GM21737 (cell line): Measurements from ENCODE around the gene MC5R.

Experiments
- ATAC-seq: cut with Tn5 transposase; IDR thresholded peaks from one replicate; pipeline ENCODE4 v1.9.1; 2021; ENCODE audit warnings: mild to moderate bottlenecking, moderate library complexity; ENCODE audit not compliant: unreplicated experiment

MC5R gene

DNA sequence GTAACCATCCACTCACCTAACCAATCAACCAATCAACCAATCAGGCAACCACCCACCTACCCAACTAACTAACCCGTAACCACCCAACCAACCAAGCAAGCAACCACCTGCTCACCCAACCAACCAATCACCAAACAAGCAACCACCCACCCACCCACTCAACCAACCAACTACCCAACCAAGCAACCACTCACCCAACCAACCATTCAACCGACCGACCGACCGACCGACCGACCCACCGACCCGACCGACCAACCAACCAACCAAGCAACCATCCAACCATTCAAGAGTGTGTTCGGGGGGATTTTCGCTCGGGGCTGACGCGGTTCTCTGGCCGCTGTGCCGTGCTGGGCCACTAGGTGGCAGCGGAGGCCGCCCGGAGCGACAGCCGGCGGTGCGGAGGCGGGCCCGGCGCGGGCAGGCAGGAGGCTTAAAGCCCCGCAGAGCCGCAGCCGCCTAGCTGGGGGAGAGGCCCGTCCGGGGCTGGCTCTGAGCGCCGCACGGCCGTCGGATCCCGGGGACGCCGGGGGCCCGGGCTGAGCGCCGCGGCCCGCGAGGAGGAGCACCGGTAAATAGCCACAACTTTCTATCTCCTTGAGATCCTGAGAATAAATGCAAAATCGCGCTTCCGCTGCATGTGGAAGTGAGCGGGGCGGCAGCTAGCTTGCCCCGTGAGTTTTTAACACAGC is at the start of gene MC5R:
Gene MC5R, plus strand, starts transcription at position 443 of the 689 bp plus-strand sequence. CDS start 1,617 bp downstream, outside the sequence.
- ATAC-seq = peak; percentile 78

DNA sequence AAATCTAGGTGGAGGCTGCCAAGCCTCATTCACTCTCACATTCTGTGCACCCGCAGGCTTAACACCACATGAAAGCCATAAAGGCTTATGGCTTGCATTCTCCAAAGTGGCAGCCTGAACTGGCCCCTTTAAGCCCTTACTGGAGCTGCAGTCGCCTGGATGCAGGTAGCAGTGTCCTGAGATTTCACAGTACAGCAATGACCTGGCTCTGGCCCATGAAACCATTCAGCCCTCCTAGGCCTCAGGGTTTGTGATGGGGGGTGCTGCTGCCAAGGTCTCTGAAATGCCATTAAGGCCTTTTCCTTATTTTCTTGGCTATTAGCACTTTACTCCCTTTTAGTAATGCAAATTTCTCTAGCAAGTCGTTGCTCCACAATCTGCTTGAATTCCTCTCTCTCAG is 48.9 kb upstream of the MC5R start:
- no peak for ATAC-seq

DNA sequence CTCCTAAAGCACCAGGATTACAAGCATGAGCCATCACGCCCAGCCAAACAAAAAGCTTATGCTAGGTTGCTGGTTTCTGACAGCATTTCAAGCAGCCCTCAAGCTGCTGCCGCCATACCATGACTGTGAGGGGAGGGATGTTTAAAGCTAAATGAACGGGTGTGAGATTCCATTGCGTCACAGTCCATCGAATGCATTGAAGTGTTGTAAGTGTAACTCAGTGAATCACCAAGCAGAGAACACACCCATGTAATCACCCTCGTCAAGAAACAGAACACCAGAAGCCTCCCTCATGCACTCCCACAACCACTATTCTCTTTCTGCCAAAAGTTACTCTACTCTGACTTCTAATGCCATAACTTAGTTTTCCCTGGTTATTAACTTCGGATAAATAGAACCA is 32.8 kb upstream of the MC5R start:
- no peak for ATAC-seq

DNA sequence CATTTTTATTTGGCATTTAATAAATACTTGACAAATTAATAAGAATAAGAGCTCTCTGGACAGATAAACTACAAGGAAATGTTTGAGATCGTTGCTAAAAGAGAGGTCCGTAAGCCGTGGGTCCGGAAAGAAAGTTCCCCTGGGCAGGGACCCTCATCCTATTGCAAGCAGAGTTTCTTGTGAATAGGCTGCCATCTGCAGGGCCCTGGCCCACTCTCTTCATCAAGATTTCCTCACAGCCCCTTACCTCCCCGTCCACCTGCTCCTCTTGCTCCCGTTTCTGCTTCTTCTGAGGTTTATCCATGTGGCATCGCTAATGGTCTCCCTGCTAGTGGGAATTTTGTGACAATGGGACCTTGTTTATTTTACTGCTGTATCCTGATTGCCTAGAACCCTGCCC is 30.1 kb upstream of the MC5R start:
- no peak for ATAC-seq

DNA sequence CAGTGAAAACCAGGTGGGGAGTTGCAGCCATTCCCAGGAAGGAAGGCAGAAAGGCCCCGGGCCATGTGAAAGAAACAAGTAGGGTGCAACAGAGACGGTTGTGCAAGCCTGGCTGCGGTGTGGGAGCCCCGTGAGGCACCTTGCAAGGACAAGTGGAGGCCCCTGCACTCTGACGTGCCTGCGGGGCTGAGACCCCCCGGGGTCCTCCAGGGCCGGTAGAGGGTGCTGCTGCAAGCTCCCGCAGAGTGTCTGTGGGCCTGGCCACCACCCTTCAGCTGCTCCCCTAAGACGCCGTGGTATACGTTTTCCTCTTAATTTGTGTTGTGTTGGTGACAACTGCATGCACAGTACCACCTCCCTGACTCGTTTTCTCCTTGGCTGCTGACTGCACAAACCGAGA is 27.4 kb upstream of the MC5R start:
- no peak for ATAC-seq

DNA sequence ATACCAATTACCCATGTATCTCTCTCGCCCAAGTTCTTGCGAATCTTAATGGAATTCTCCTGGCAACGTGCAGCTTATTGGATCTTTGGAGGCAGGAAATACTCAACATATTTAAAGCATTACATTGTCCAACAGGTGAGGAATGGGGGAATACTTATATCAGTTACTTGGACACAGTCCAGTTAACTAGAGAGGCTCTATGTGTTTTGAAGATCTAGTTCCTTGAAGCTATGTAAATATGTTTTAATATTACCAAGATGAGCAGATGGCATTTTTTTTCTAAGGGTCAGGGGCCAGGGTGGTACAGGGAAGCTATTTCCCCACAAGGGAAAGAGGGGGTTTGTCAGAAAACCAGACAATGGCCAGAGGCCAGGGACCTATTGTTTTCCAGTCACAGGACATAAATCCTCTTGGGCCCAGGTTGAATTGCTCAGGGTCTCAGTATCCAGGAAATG is 26.8 kb upstream of the MC5R start:
- ATAC-seq = no peak

DNA sequence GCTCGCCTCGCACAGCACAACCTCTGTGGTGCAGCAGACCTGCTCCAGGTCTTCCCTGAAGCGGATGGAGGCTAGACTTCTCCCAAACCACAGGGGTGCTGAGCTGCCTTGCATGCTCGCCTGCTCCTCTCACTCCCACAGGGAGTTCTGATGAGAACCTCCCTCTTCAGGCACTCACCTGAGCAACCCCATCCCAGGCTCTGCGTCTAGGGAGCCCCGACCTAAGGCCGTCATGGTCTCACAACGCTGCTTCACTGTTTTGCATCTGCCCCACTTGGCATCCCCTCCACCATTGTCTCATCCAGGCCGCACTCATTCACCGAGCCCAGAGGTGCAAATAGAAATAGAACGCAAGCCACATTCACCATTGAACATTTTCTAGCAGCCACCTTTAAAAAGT is 24.6 kb upstream of the MC5R start:
- no peak for ATAC-seq

DNA sequence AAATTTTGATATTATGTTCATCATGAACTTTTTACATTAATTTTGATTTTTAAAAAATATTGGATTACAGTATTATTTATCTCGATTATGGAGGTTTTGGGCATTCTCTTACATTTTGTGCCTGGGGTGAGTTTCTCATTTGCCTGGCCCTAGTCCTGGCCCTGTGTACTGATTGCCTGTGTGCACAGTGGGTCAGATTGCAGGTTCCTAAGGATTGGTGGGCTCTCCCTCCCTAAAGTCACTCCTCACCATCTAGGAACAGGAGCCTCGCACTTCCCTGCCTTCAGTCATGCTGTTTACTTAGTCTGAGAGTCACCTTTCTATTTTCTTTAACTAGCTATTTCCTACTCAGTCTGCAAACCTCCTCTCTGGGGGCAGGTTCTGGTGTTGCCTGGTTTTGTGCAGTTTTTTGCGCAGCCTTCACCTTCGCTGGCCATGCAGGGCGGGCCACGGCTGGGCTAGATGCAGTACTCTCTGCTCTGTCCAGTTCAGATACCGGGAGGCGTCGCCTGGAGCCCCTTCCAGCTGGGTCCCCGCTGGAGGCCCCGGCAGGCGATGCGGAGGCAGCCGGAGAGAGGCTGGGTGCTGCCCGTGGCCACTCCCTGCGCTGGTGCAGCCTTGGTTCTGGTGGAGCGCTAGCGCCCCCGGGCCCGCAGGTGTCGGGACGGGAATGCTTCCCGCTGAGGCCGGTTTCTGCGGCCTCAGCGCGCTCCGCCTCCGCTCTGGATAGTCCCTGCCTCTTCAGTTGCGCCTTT is 23.3 kb upstream of the MC5R start:
- no peak for ATAC-seq

DNA sequence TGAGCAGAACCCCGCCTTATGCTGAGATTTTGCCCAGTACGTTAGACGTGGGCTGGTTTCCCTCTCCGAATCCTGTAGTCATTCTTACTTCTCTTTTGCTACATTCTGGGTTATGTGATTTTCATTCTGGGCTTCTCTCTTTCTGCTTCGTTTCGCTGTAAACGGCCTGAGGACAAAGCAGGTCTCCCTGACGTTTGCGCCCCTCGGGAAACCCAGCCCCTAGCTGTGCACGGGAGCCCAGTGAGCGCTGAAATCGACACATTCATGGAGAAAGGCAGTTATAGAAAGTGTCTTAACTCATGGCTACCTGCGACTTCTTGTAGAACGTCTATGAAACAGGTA is 22.7 kb upstream of the MC5R start:
- no peak for ATAC-seq

DNA sequence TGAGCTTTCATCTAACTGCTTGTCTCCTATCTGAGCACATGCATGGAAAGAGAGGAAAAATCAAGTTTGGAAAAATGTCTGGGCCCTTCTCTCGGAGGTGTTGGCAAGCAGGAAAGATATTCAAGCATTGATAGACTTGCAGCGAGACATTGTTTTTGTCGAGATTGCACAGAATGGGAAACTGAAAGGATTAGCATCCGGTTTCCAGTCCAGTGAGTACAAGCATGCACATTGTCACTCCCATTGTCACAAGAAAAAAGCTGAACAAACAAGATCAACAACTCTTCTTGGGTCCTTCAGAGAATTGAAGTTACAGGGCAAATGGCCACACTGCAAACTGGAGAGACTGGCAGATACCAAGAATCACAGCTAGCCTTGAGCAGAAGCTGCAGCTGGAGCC is 19.6 kb upstream of the MC5R start:
- ATAC-seq = no peak

DNA sequence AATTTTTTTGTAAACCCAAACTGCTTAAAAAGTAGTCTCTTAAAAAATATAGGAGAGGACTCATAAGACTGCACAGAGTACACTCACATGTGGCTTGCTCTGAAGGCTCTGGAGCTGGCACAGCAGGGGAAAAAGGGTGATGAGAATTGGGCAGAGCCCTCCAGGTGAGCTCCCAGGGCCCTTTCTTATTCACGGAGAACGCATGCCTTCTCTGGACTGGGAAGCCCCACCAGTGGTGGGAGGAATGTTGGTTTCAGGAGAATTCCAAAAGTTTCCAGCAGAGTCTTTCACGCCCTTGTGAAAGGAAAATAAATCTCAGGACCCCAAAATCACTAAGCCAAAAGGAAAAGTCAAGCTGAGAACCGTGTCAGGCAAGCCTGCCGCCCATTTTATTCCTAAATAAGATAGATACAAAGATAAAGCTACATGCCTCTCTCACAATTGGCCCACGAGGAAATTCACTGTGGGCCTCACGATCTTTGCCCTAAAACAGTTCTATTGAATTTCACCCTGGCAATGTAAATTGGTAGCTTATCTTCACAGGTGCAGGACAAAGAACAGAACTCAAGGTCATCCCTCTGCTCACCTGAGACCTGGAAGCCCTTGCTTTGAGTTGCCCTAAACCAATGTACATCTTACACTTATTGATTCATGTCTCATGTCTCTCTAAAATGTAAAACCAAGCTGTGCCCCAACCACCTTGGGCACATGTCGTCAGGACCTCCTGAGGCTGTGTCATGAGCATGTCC is 15.5 kb upstream of the MC5R start:
- ATAC-seq = no peak

DNA sequence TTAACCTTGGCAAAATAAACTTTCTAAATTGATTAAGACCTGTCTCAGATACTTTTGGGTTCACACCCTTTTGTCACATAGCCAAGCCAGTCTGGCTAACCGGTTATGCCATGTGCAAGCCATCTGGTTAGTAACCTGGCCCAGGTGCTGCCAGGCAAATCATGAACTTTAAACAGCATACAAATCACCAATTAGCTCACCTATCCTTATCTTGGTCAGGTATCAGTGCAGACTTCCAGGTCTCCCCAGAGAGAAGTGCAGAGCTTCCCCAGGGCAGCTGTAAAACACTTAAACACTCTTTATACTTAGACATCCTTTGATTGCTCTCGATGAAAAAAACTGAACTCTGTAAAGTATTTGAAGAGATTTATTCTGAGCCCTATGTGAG is 14.9 kb upstream of the MC5R start:
- ATAC-seq = no peak

DNA sequence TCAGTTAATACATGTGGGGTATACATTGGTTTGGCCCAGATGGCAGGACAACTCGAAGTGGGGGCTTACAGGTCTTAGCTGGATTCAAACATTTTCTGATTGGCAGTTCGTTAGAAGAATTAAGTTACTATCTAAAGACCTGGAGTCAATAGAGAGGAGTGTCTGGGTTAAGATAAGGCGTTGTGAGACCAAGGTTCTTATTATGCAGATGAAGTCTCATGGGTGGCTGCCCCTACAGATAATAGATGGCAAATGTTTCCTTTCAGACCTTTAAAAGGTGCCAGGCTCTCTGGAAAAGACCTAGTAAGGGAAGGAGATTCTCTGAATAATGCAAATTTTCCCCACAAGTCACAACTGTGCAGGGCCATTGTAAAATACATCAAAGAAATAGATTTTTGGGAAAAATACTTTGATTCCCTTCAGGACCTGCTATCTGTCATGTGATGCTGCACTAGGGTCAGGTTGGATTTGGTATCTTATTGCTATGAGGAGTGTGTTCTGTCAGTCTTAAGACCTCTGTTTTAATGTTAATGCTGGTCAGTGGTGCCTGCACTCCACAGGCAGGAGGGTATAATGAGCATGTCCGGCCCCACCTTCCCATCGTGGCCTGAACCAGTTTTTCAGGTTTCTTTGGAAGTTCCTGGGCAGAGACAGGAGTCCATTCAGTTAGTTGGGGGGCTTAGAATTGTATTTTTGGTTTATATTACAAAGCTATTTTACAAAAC is 14.3 kb upstream of the MC5R start:
- ATAC-seq = no peak

DNA sequence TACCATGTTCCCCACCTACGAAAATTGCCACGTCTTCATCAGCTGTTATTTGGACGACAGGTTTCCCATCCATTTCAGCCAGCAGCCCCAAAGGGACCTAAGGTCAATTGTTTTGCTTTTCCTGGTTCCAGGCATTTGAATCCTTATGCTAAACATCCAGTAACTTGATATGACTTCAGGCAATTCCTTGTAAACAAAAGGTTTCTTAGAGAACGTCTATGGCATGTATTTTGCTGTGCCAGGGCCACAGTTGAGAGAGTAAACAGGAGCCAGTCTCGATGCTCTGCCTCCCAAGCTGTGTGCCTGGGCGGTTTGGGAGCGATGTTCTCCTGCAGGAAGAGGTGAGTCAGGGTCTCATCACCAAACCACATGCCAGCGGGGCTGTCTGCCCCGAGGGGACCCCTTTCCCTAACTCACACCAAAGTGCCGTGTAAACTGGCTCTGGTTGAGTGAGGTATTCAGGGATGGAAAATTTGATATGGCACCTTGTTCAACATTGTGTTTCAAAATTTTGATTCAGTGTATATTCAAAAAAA is 12.9 kb upstream of the MC5R start:
- ATAC-seq = no peak

DNA sequence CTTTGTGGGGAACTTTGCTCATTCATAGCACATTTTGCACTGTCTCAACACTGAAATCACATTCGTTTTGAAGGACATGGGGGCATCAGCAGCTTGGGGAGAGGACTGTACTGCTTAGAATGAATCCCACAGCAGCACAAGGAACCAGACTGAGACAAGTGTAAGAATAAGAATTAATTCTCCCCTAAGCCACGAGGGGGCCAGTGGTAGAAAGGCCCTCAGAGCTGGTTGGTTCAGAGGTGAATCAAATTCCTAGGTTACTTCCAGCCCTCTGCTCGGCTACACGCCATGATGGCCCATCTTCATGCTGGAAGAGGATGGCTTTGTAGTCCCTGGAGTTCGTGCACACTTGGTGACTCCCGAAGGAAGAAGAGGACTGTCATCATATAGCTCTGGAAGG is 12.0 kb upstream of the MC5R start:
- ATAC-seq = no peak

DNA sequence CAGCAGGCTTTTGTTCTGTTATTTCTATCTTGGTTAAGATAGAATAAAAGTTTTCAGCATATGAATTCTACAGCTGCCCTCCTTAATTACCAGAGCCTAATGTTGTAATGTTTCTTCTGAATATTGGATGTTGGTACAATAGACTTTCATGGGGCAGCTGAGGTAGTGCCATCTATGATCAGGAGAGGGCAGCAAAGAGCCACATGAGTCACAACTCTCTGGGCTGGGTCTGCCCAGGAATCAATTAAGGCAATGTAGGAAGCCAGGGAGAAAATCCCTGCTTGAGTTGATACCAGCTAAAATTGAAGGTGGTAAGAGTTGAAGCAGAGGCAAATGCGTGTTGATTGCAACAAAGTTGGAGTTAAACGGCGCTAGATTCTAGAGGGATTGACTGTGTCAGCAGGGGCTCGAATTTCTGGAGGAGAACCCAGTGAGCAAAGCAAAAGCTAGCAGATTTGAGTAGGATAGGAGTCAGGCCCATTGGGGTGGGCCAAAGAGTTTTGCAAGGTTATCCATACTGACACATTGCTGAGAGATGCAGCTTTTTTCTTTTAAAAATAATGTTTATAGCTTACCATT is 10.6 kb upstream of the MC5R start:
- no peak for ATAC-seq

DNA sequence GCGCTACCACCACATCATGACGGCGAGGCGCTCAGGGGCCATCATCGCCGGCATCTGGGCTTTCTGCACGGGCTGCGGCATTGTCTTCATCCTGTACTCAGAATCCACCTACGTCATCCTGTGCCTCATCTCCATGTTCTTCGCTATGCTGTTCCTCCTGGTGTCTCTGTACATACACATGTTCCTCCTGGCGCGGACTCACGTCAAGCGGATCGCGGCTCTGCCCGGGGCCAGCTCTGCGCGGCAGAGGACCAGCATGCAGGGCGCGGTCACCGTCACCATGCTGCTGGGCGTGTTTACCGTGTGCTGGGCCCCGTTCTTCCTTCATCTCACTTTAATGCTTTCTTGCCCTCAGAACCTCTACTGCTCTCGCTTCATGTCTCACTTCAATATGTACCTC is 2.3 kb downstream of the MC5R start:
- ATAC-seq = no peak

DNA sequence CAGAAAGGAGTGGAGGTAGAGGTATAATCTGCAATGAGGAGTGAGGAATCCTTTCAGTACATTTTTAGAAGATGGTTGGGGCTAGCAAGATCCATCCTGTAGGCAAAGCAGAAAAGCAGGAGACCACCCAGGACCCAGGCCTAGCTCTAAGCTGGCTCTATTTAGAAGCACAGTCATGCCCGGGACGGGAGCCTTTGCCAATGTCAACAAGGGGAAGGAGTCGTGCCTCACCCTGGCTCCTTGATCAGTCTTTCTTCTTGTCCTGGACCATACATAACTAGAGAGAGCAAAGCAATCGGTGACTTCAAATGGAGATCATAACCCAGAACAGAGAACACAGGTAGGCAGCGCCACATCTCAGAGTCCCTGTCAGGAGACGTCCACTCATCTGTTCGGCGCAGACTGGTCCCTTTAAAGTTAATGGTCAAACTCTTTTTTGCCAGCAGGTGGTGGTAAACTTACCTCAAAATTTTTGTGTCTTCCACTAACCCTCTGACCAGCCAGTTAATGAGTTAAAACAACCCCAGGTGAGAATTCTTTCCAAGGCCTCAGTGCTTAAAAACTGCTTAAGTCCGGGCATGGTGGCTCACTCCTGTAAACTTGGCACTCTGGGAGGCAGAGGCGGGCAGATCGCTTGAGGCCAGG is 8.0 kb downstream of the MC5R start:
- no peak for ATAC-seq

DNA sequence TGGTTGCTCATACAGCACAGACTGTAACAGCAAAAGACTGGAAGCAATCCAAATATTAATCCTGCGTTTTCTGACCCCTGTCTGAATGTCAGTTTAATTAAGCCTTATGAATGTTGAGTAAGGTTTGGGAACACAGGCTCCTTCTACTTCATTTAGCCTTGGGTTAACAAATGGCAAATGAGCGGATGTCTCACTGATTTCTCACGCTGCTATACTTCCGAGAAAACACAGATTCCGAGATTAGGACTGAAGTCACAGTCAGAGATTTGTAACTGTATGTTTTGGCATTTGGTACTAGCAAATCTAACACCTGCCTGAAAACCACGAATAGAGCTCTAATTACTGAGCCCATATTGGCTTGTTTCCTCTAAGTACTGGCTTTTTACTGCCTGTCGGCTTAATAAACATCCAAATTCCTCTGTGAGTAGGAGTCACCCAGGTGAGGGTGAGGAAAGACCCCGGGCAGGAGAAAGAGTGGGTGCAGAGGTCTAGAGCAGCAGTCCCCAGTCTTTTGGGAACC is 10.6 kb downstream of the MC5R start:
- ATAC-seq = no peak

DNA sequence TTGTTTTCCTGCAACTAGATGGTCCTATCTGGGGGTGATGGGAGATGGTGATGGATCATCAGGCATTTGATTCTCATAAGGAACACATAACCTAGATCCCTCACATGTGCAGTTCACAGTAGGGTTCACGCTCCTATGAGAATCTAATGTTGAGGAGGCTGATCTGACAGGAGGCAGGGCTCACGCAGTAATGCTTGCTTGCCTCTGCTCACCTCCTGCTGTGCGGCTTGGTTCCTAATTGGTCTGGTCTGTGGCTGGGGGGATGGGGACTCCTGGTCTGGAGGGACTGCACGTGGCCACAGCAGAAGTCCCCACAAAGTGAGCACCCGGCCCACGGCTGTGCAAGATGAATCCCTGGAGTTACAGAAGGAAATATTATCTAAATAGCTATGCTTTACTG is 11.3 kb downstream of the MC5R start:
- ATAC-seq = no peak
